ENCODE data around the gene RAB26.

DNA sequence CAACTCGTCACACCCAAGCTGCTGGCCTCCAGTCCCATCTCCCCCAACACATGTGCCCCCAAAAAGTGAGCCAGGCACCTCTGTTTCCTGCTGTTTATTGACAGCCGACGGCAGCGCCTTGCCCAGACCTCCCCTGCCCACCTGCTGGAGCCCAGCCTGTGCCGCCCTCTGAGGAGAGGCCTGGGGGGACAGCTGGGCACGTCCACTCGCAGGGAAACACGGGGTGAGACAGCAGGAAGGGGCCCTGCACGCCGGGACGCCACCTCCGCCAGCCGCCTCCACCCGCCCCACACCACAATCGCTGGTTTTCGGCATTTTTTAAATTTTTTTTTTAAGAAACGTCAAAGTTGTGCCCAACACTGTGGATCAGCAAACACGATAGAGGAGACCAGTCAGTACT lies 28.7 kb downstream of the RAB26 start:
- no peak for TF ChIP-seq EZH2 (IDR thresholded peaks at IDR 0.05; ENCODE audit: insufficient read depth, poor library complexity, severe bottlenecking)
- TF ChIP-seq EZH2phosphoT487 (IDR thresholded peaks at IDR 0.05; ENCODE audit: insufficient read depth, low read depth): no peak
